K562 (cell line): Measurements from ENCODE around the gene BTBD16. TPM values are rescaled to one million over a fixed set of nuclear protein-coding genes. Genes with fewer than 3 reads are reported as not detected.

Experiments used
- ATAC-seq: fragments of 200-7000 bp; cut with Tn5 transposase; 3 replicates; pipeline ENCODE4 v1.9.1; 2020; ENCODE audit warnings: moderate library complexity
- BruUV-seq: library from RNA; stranded (reverse); fragments of 400-500 nt; replicated peaks from 2 replicates; lab custom pipeline; 2021; lab: Mats Ljungman, UMichigan
- CTCF ChIA-PET: fragments of 300-600 bp; formaldehyde crosslinking; extraction: SDS; loops from one replicate; lab custom pipeline; 2021; ENCODE audit warnings: low intra/inter-chr PET ratio; lab: Yijun Ruan, JAX
- POLR2A ChIA-PET: fragments of 300-600, 350-650 bp; sonication (Branson Sonifier 250); formaldehyde crosslinking; extraction: SDS; loops from one replicate; lab custom pipeline; 2021; ENCODE audit warnings: antibody characterized with exemption, inconsistent platforms; lab: Yijun Ruan, JAX
- DNase-seq, 4 experiments: peaks; one replicate each; pipeline versions ENCODE4 v3.0.0 to v3.0.0-alpha.2; 2011 to 2018; ENCODE audit warnings: low spot score in 3 of 4, mixed read lengths in 3 of 4; ENCODE audit errors: extremely low read depth in 1 of 4
- FAIRE-seq: peaks from 2 replicates; lab custom pipeline; 2011; peaks lifted over from hg19 to GRCh38; lab: Jason Lieb, UNC
- H2AFZ ChIP-seq: 2 replicates; pipeline ENCODE4 v1.6.0; 2011; ENCODE audit warnings: low read depth, low read length, control low read depth, inconsistent platforms
- H3K27ac ChIP-seq: fragments of 200-600 bp; 3 replicates; pipeline ENCODE4 v1.8.0; 2011; ENCODE audit warnings: low read depth, mild to moderate bottlenecking, control low read depth, inconsistent platforms, low read length, moderate library complexity, mixed read lengths; ENCODE audit errors: extremely low read depth
- H3K27me3 ChIP-seq, 2 experiments: fragments of 300-600 bp in 1 of 2; 2 replicates in 1 of 2; 3 replicates in 1 of 2; pipeline versions ENCODE4 v1.6.0 to v1.8.0; 2011; ENCODE audit warnings: inconsistent platforms in 2 of 2, low read length in 2 of 2, mild to moderate bottlenecking in 1 of 2, mixed read lengths in 1 of 2, moderate library complexity in 1 of 2; ENCODE audit not compliant: control insufficient read depth in 2 of 2, insufficient read depth in 2 of 2
- H3K36me3 ChIP-seq: fragments of 300-600 bp; 3 replicates; pipeline ENCODE4 v1.8.0; 2011; ENCODE audit warnings: mild to moderate bottlenecking, low read length, inconsistent platforms; ENCODE audit not compliant: control insufficient read depth, insufficient read depth
- H3K4me1 ChIP-seq, 2 experiments: fragments of 200-600 bp in 1 of 2; replicated peaks in 1 of 2; 2 replicates in 1 of 2; 3 replicates in 1 of 2; pipeline versions ENCODE4 v1.5.1 to v1.8.0; 2011; ENCODE audit warnings: inconsistent platforms in 2 of 2, low read length in 2 of 2, mild to moderate bottlenecking in 1 of 2, mixed read lengths in 1 of 2, moderate library complexity in 1 of 2; ENCODE audit not compliant: control insufficient read depth in 2 of 2, insufficient read depth in 2 of 2
- H3K4me2 ChIP-seq: 2 replicates; pipeline ENCODE4 v1.6.1; 2011; ENCODE audit warnings: low read length, control low read depth, inconsistent platforms, mixed read lengths; ENCODE audit not compliant: insufficient read depth
- H3K4me3 ChIP-seq: fragments of 200-600 bp; sonication (generic), shearing (Covaris generic); 2 replicates; pipeline ENCODE4 v1.5.1; 2016; ENCODE audit warnings: control low read depth, inconsistent platforms
- H3K79me2 ChIP-seq: fragments of 200-600 bp; 3 replicates; pipeline ENCODE4 v1.8.0; 2011; ENCODE audit warnings: low read length, inconsistent platforms; ENCODE audit not compliant: control insufficient read depth, insufficient read depth
- H3K9ac ChIP-seq, 2 experiments: 2 replicates each; pipeline versions ENCODE4 v1.6.0 to v1.6.1; 2011; ENCODE audit warnings: low read depth in 2 of 2, low read length in 2 of 2, control low read depth in 1 of 2, inconsistent platforms in 1 of 2, mild to moderate bottlenecking in 1 of 2, mixed read lengths in 1 of 2; ENCODE audit not compliant: insufficient read depth in 1 of 2
- H3K9me1 ChIP-seq: one replicate; pipeline ENCODE4 v1.6.0; 2011; ENCODE audit warnings: inconsistent platforms, mild to moderate bottlenecking, low read length, moderate library complexity; ENCODE audit not compliant: control insufficient read depth, insufficient read depth
- H3K9me3 ChIP-seq: replicated peaks from 2 replicates; pipeline ENCODE4 v1.5.1; 2011; ENCODE audit warnings: low read depth, low read length, inconsistent platforms; ENCODE audit not compliant: control insufficient read depth, insufficient read depth
- H4K20me1 ChIP-seq: replicated peaks from 2 replicates; pipeline ENCODE4 v1.6.1; 2011; ENCODE audit warnings: low read length, inconsistent platforms, mixed read lengths; ENCODE audit not compliant: control insufficient read depth, insufficient read depth
- CLOCK ChIP-seq: fragments of 250-450 bp; sonication (Bioruptor Pico); IDR thresholded peaks from 2 replicates; pipeline ENCODE4 v1.4.0; 2020; ENCODE audit warnings: mild to moderate bottlenecking, moderate library complexity, borderline replicate concordance
- DNMT1 ChIP-seq: fragments of 450-650 bp; IDR thresholded peaks from 2 replicates; pipeline ENCODE4 v1.6.1; 2016; ENCODE audit warnings: antibody characterized with exemption, mild to moderate bottlenecking
- ETV5 ChIP-seq: sonication (generic); formaldehyde crosslinking; IDR thresholded peaks from 2 replicates; pipeline ENCODE4 v1.4.0; 2020; ENCODE audit warnings: low read depth, mild to moderate bottlenecking, missing genetic modification reagents
- GABPB2 ChIP-seq: fragments of 250-450 bp; sonication (Bioruptor Pico); conservative IDR thresholded peaks from 2 replicates; pipeline ENCODE4 v1.5.1; 2021; ENCODE audit warnings: mild to moderate bottlenecking
- KLF13 ChIP-seq: fragments of 450-650 bp; IDR thresholded peaks from 2 replicates; pipeline ENCODE4 v1.6.1; 2016; ENCODE audit warnings: missing genetic modification characterization, low read depth, mild to moderate bottlenecking, missing compliant biosample characterization, moderate library complexity, borderline replicate concordance
- MEIS2 ChIP-seq: fragments of 450-650 bp; IDR thresholded peaks from 2 replicates; pipeline ENCODE4 v1.6.1; 2014; ENCODE audit warnings: mild to moderate bottlenecking; ENCODE audit not compliant: partially characterized antibody
- NCOR1 ChIP-seq: fragments of 450-650 bp; IDR thresholded peaks from 2 replicates; pipeline ENCODE4 v1.6.1; 2016; ENCODE audit warnings: mild to moderate bottlenecking, moderate library complexity
- NEUROD1 ChIP-seq: fragments of 150-350 bp; IDR thresholded peaks from 2 replicates; pipeline ENCODE4 v1.6.1; 2014; ENCODE audit warnings: borderline replicate concordance, low read length, low read depth; ENCODE audit not compliant: partially characterized antibody
- PREB ChIP-seq: sonication (generic); formaldehyde crosslinking; IDR thresholded peaks from 2 replicates; pipeline ENCODE4 v1.8.1; 2023; ENCODE audit warnings: mild to moderate bottlenecking, missing genetic modification reagents
- PRMT5 ChIP-seq: sonication (generic); formaldehyde crosslinking; IDR thresholded peaks from 2 replicates; pipeline ENCODE4 v1.5.0; 2020; ENCODE audit warnings: missing genetic modification reagents
- RHOXF2B ChIP-seq: fragments of 250-450 bp; sonication (Bioruptor Pico); conservative IDR thresholded peaks from 2 replicates; pipeline ENCODE4 v1.5.1; 2021
- ZBTB5 ChIP-seq: fragments of 450-650 bp; IDR thresholded peaks from 2 replicates; pipeline ENCODE4 v1.6.1; 2017; ENCODE audit warnings: antibody characterized with exemption
- ZKSCAN3 ChIP-seq: fragments of 250-450 bp; sonication (Bioruptor Pico); IDR thresholded peaks from 2 replicates; pipeline ENCODE4 v1.4.0; 2020
- WGBS: fragments of 100-300 bp; shearing (Covaris generic); methylation state at CpG from one replicate; pipeline ENCODE4 v1.1.6; 2016; ENCODE audit warnings: low coverage, mixed read lengths; ENCODE audit not compliant: insufficient coverage; ENCODE audit errors: missing lambda C conversion rate; 5-methylcytosine and 5-hydroxymethylcytosine counted together
- in situ Hi-C: fragments of 300-500 bp; cut with MboI; formaldehyde crosslinking; loops from 4 replicates; pipeline ENCODE4 v1.15.0; 2018; ENCODE audit warnings: inconsistent platforms, mixed read lengths
- intact Hi-C: fragments of 100-400 bp; cut with micrococcal nuclease; formaldehyde crosslinking; loops from 2 replicates; pipeline ENCODE4 v1.14.2; 2022
- polyA plus RNA-seq, 8 experiments: library from polyadenylated mRNA; depleted of rRNA in 4 of 8; stranded (reverse) in 5 of 8; unstranded in 3 of 8; fragments of >200 nt; fragmentation: Nextera tagmentation in 2 of 8; fragmentation: Illumina TruSeq in 1 of 8; extraction: Ambion mirVana in 2 of 8; extraction: Trizol in 1 of 8; gene quantifications; 2 replicates each; pipeline versions ENCODE4 v1.2.1 to v1.2.3, GENCODE V29; 2011 to 2014; ENCODE audit warnings: inconsistent platforms in 1 of 8, missing spikeins in 1 of 8
- total RNA-seq, 7 experiments: library from RNA; depleted of rRNA in 6 of 7; stranded (reverse); fragments of >200 nt in 6 of 7; fragmentation: Illumina TruSeq in 2 of 7; extraction: Trizol in 2 of 7; gene quantifications; 2 replicates each; pipeline versions ENCODE4 v1.2.1 to v1.2.3, GENCODE V29; 2011 to 2021; ENCODE audit warnings: low replicate concordance in 1 of 7
- TF ChIP-seq, protein P1 (sequence below): sonication (generic); formaldehyde crosslinking; IDR thresholded peaks from 2 replicates; pipeline ENCODE4 v1.8.0; 2022; ENCODE audit warnings: mild to moderate bottlenecking, low read depth, missing genetic modification reagents
- TF ChIP-seq, protein P2 (sequence below): fragments of 200-800 bp; sonication (Bioruptor generic); IDR thresholded peaks from 2 replicates; pipeline ENCODE4 v1.6.1; 2017; ENCODE audit warnings: missing genetic modification characterization, missing compliant biosample characterization

Gene BTBD16
- total and polyA plus RNA-seq, 9 of the 15 experiments (the other 6 are each of a cell fraction or from before 2014, with no cell fraction given) = 0.11 TPM; not detected in 8

DNA sequence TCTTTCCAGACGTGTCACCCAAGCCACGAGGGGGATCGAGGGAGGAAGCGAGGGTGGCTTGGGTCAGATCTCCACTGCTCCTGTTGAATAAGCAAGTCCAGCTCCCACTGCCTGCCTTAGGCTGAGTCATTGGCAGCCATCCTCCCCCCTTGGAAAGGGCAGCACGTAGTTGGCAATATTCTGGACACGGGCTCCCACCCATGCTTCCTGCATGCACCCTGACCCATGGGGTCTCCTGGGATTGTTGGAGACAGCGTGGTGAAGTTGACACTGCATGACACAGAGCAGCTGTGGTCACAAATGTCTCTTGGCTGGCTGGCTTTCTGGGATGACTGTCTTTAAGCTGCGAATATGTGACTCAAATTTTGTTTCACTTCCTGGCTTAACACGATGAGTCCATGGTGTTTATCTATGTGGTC is 11.2 kb downstream of the BTBD16 start:
- intact Hi-C loops (no loop called here), in situ Hi-C loops (no loop called here)
- POLR2A ChIA-PET = interaction anchor here (0.6 kb wide), 1 partner anchor 9 kb away, joined by 4 read pairs; no protein-coding TSS in a partner anchor
- no peaks in the 10 kb centered on the region for H3K79me2 ChIP-seq
- H3K9me1 ChIP-seq = no peaks in the 10 kb centered on the region
- no peak overlapping the region for H3K27ac ChIP-seq
- H4K20me1 ChIP-seq = no peaks in the 10 kb centered on the region; the same call in 1 of the 2 replicates
- H3K4me3 ChIP-seq = no peak overlapping the region
- H3K9me3 ChIP-seq = no peaks in the 10 kb centered on the region
- 0% methylated on average over 8 of the region's 9 CpGs for WGBS
- H3K9ac ChIP-seq = no peak overlapping the region
- DNase-seq = no peak
- no peaks in the 10 kb centered on the region for H3K4me1 ChIP-seq
- H3K27me3 ChIP-seq = no peaks in the 10 kb centered on the region; a peak in 1 of 5 replicates
- no peak for ATAC-seq
- BruUV-seq = no TSS peak
- H2AFZ ChIP-seq = no peak overlapping the region
- H3K36me3 ChIP-seq = no peaks in the 10 kb centered on the region
- H3K4me2 ChIP-seq = no peak overlapping the region
- FAIRE-seq = no peak
- CTCF ChIA-PET = no interaction called here
- TF ChIP-seq KLF13 (no peak), NCOR1 (no peak), CLOCK (CRISPR knock-in tag) (no peak), PREB (no peak), PRMT5 (CRISPR knock-in tag) (no peak), NEUROD1 (no peak), DNMT1 (no peak), ETV5 (CRISPR knock-in tag) (no peak), MEIS2 (no peak), ZKSCAN3 (CRISPR knock-in tag) (no peak), RHOXF2B (CRISPR knock-in tag) (no peak), GABPB2 (CRISPR knock-in tag) (no peak), ZBTB5 (no peak)
- TF ChIP-seq, protein P1, sequence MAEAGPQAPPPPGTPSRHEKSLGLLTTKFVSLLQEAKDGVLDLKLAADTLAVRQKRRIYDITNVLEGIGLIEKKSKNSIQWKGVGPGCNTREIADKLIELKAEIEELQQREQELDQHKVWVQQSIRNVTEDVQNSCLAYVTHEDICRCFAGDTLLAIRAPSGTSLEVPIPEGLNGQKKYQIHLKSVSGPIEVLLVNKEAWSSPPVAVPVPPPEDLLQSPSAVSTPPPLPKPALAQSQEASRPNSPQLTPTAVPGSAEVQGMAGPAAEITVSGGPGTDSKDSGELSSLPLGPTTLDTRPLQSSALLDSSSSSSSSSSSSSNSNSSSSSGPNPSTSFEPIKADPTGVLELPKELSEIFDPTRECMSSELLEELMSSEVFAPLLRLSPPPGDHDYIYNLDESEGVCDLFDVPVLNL = no peak
- TF ChIP-seq, protein P2, sequence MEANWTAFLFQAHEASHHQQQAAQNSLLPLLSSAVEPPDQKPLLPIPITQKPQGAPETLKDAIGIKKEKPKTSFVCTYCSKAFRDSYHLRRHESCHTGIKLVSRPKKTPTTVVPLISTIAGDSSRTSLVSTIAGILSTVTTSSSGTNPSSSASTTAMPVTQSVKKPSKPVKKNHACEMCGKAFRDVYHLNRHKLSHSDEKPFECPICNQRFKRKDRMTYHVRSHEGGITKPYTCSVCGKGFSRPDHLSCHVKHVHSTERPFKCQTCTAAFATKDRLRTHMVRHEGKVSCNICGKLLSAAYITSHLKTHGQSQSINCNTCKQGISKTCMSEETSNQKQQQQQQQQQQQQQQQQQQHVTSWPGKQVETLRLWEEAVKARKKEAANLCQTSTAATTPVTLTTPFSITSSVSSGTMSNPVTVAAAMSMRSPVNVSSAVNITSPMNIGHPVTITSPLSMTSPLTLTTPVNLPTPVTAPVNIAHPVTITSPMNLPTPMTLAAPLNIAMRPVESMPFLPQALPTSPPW (CRISPR knock-in tag) = no peak
